Testis (tissue), 3 donors: ENCODE data around the gene ANKFY1. TPM values are rescaled to one million over a fixed set of nuclear protein-coding genes. Genes with fewer than 3 reads are reported as not detected.

Source experiments
- DNase-seq: peaks from one replicate; pipeline ENCODE4 v3.0.0-alpha.2; 2019
- H3K27ac ChIP-seq, 2 donors: fragments of 200-600 bp; sonication (generic); one replicate each; pipeline ENCODE4 v1.5.1; 2019
- H3K27me3 ChIP-seq: fragments of 200-600 bp; sonication (generic); one replicate; pipeline ENCODE4 v1.5.1; 2019
- H3K36me3 ChIP-seq: fragments of 200-600 bp; sonication (generic); one replicate; pipeline ENCODE4 v1.5.1; 2017; ENCODE audit warnings: low read depth; ENCODE audit errors: missing control alignments
- H3K4me1 ChIP-seq: fragments of 200-600 bp; sonication (generic); one replicate; pipeline ENCODE4 v1.5.1; 2019
- H3K4me3 ChIP-seq, 2 donors: fragments of 200-600 bp; sonication (generic); one replicate each; pipeline ENCODE4 v1.5.1; 2017 to 2019
- H3K9me3 ChIP-seq: fragments of 200-600 bp; sonication (generic); one replicate; pipeline ENCODE4 v1.5.1; 2017
- CTCF ChIP-seq, 3 experiments: fragments of 450-650 bp in 2 of 3; fragments of 200-600 bp in 1 of 3; sonication (generic) in 1 of 3; IDR thresholded peaks; one replicate each; pipeline ENCODE4 v1.5.1; 2016 to 2019; ENCODE audit warnings: antibody characterized with exemption in 3 of 3, mild to moderate bottlenecking in 2 of 3, moderate library complexity in 1 of 3
- POLR2A ChIP-seq: fragments of 450-650 bp; IDR thresholded peaks from one replicate; pipeline ENCODE4 v1.6.1; 2017; ENCODE audit warnings: antibody characterized with exemption, mild to moderate bottlenecking, moderate library complexity
- WGBS, 2 donors: methylation state at CpG; one replicate each; pipeline ENCODE4 v1.1.5; 2018; 5-methylcytosine and 5-hydroxymethylcytosine counted together
- intact Hi-C: fragments of 100-400 bp; cut with DNase I; formaldehyde crosslinking; loops from one replicate; pipeline ENCODE4 v1.15.1; 2023; ENCODE audit warnings: low total_unique reads
- polyA plus RNA-seq: library from polyadenylated mRNA; stranded (reverse); fragments of 350-450 nt; fragmentation: Illumina TruSeq; extraction: RNeasy Lipid Tissue Mini Kit (QIAGEN cat#74804); gene quantifications from one replicate; pipeline ENCODE4 v1.2.3, GENCODE V29; 2014; ENCODE audit warnings: low read depth, low replicate concordance; ENCODE audit not compliant: insufficient read depth
- total RNA-seq, 2 donors: library from RNA; depleted of rRNA; stranded (reverse); fragments of >200 nt; gene quantifications; one replicate each; pipeline ENCODE4 v1.2.3, GENCODE V29; 2016

ANKFY1 gene
- total and polyA plus RNA-seq, 3 donors from 2014 or later = 20.3 to 40.9 (median 34.6) TPM

- H3K4me3 ChIP-seq = no peak overlapping the region
- H3K27me3 ChIP-seq = no peaks in the 10 kb centered on the region
- TF ChIP-seq CTCF (IDR thresholded peaks at IDR 0.05) (no peak), POLR2A (no peak)
- no peaks in the 10 kb centered on the region for H3K9me3 ChIP-seq
- H3K36me3 ChIP-seq = no peaks in the 10 kb centered on the region
- intact Hi-C loops = no loop called here
- peaks cover 14% of the 10 kb centered on the region for H3K4me1 ChIP-seq
- WGBS, 2 donors = 78 to 85% methylated on average over 6 of the region's 6 CpGs
- DNase-seq = no peak
- no peak overlapping the region for H3K27ac ChIP-seq
Measured at GRCh38 chr17:4163951-4164350, 99.8 kb downstream of the ANKFY1 start.

GRCh38 chr17:4162775-4163466 is 100.9 kb downstream of the ANKFY1 start:
- H3K4me3 ChIP-seq = no peak overlapping the region
- no peaks in the 10 kb centered on the region for H3K9me3 ChIP-seq
- peaks cover 14% of the 10 kb centered on the region for H3K4me1 ChIP-seq
- no peak for DNase-seq
- H3K36me3 ChIP-seq = no peaks in the 10 kb centered on the region
- TF ChIP-seq CTCF (IDR thresholded peaks at IDR 0.05) (no peak), POLR2A (no peak)
- intact Hi-C loops = no loop called here
- H3K27me3 ChIP-seq = no peaks in the 10 kb centered on the region
- peak overlapping the region in 1 of 2 donors; percentile 63 for H3K27ac ChIP-seq
- 74 to 84% methylated on average over 14 of the region's 14 CpGs for WGBS, 2 donors

GRCh38 chr17:4162321-4162720 is 101.5 kb downstream of the ANKFY1 start:
- DNase-seq = no peak
- TF ChIP-seq POLR2A = no peak
- no peak for TF ChIP-seq CTCF (IDR thresholded peaks at IDR 0.05)
- intact Hi-C loops = no loop called here
- H3K9me3 ChIP-seq = no peaks in the 10 kb centered on the region
- 70 to 75% methylated on average over 5 to 6 of the region's 6 CpGs for WGBS, 2 donors
- H3K4me3 ChIP-seq = no peak overlapping the region
- no peaks in the 10 kb centered on the region for H3K27me3 ChIP-seq
- no peaks in the 10 kb centered on the region for H3K36me3 ChIP-seq
- H3K27ac ChIP-seq = peak overlapping the region in 1 of 2 donors; percentile 63
- peaks cover 14% of the 10 kb centered on the region for H3K4me1 ChIP-seq

- no peak overlapping the region for H3K4me3 ChIP-seq
- WGBS, 2 donors = 72 to 74% methylated on average over 4 to 9 of the region's 9 CpGs
- no peak for DNase-seq
- H3K9me3 ChIP-seq = no peaks in the 10 kb centered on the region
- peak overlapping the region in 1 of 2 donors; percentile 63 for H3K27ac ChIP-seq
- no peaks in the 10 kb centered on the region for H3K27me3 ChIP-seq
- intact Hi-C loops = no loop called here
- TF ChIP-seq POLR2A = no peak
- TF ChIP-seq CTCF (IDR thresholded peaks at IDR 0.05) = no peak
- H3K36me3 ChIP-seq = no peaks in the 10 kb centered on the region
- H3K4me1 ChIP-seq = peaks cover 14% of the 10 kb centered on the region
Measured at GRCh38 chr17:4161967-4162305, 101.8 kb downstream of the ANKFY1 start.
